B cell (primary cell): ENCODE results near the gene KLK1. TPM values are rescaled to one million over a fixed set of nuclear protein-coding genes. Genes with fewer than 3 reads are reported as not detected.

Experiments used
- ATAC-seq: fragments of 200-7000 bp; cut with Tn5 transposase; one replicate; pipeline ENCODE4 v1.10.0; 2021; ENCODE audit warnings: low read depth, mild to moderate bottlenecking, moderate number of reproducible peaks, moderate library complexity
- CTCF ChIA-PET: fragments of 350-600 bp; sonication (Branson Sonifier 250); formaldehyde crosslinking; loops from one replicate; lab custom pipeline; 2021; ENCODE audit warnings: antibody characterized with exemption, inconsistent platforms; lab: Charles Lee
- POLR2A ChIA-PET: fragments of 350-600 bp; sonication (Branson Sonifier 250); formaldehyde crosslinking; loops from one replicate; lab custom pipeline; 2021; ENCODE audit warnings: antibody characterized with exemption; lab: Charles Lee
- DNase-seq: peaks from one replicate; pipeline ENCODE4 v3.0.0; 2013
- H2AFZ ChIP-seq: 2 replicates; pipeline ENCODE4 v1.6.1; 2012; ENCODE audit warnings: mild to moderate bottlenecking, low read depth, low read length; ENCODE audit not compliant: insufficient read depth, poor library complexity, severe bottlenecking
- H3K27ac ChIP-seq, 2 donors: 1 replicate in 1 of 2; 2 replicates in 1 of 2; pipeline ENCODE4 v1.5.1; 2012 to 2013; ENCODE audit warnings: low read length in 2 of 2, mild to moderate bottlenecking in 2 of 2, moderate library complexity in 1 of 2
- H3K27me3 ChIP-seq, 4 experiments: fragments of 200-600 bp in 1 of 4; sonication (generic) in 1 of 4; replicated peaks in 1 of 4; 1 replicate in 2 of 4; 2 replicates in 2 of 4; pipeline versions ENCODE4 v1.6.1 to v1.7.0; 2013 to 2016; ENCODE audit warnings: low read length in 3 of 4, mild to moderate bottlenecking in 2 of 4, mixed read lengths in 1 of 4, moderate library complexity in 1 of 4; ENCODE audit not compliant: insufficient read depth in 4 of 4, control insufficient read depth in 3 of 4; ENCODE audit errors: control extremely low read depth in 1 of 4
- H3K36me3 ChIP-seq, 2 experiments: replicated peaks in 1 of 2; 1 replicate in 1 of 2; 2 replicates in 1 of 2; pipeline versions ENCODE4 v1.6.1 to v1.7.1; 2013; ENCODE audit warnings: low read length in 1 of 2; ENCODE audit not compliant: insufficient read depth in 2 of 2, control insufficient read depth in 1 of 2; ENCODE audit errors: control extremely low read depth in 1 of 2, extremely low read depth in 1 of 2
- H3K4me1 ChIP-seq, 2 donors: fragments of 200-600 bp in 1 of 2; sonication (generic) in 1 of 2; 1 replicate in 1 of 2; 2 replicates in 1 of 2; pipeline versions ENCODE4 v1.5.1 to v1.6.1; 2013 to 2017; ENCODE audit warnings: low read length in 2 of 2; ENCODE audit not compliant: control insufficient read depth in 2 of 2, insufficient read depth in 2 of 2
- H3K4me2 ChIP-seq: replicated peaks from 2 replicates; pipeline ENCODE3; 2012; ENCODE audit warnings: mild to moderate bottlenecking, low read depth, low read length; ENCODE audit not compliant: poor library complexity, severe bottlenecking
- H3K4me3 ChIP-seq, 5 experiments: fragments of 200-600 bp in 1 of 5; sonication (generic) in 1 of 5; 1 replicate in 3 of 5; 2 replicates in 2 of 5; pipeline versions ENCODE4 v1.5.1 to v1.7.0; 2011 to 2016; ENCODE audit warnings: low read length in 4 of 5, mild to moderate bottlenecking in 4 of 5, low read depth in 2 of 5, control low read depth in 1 of 5, moderate library complexity in 1 of 5; ENCODE audit not compliant: insufficient read depth in 1 of 5; ENCODE audit errors: control extremely low read depth in 1 of 5, extremely low read depth in 1 of 5
- H3K79me2 ChIP-seq: fragments of 200-600 bp; sonication (generic); one replicate; pipeline ENCODE4 v1.6.0; 2016; ENCODE audit warnings: low read length; ENCODE audit not compliant: control insufficient read depth, insufficient read depth
- H3K9ac ChIP-seq: fragments of 200-600 bp; sonication (generic); 2 replicates; pipeline ENCODE4 v1.6.1; 2017; ENCODE audit warnings: mild to moderate bottlenecking, low read length, moderate library complexity
- H3K9me3 ChIP-seq, 3 donors: one replicate each; pipeline versions ENCODE4 v1.6.1 to v1.7.1; 2013; ENCODE audit warnings: low read length in 2 of 3; ENCODE audit not compliant: control insufficient read depth in 2 of 3, insufficient read depth in 1 of 3; ENCODE audit errors: control extremely low read depth in 1 of 3
- H4K20me1 ChIP-seq: 2 replicates; pipeline ENCODE4 v1.6.0; 2012; ENCODE audit warnings: mild to moderate bottlenecking, low read length; ENCODE audit not compliant: insufficient read depth, control insufficient read depth, poor library complexity, severe bottlenecking
- H3K27ac Mint-ChIP-seq: one replicate; pipeline ENCODE4 v1.8.0; 2021; ENCODE audit warnings: mixed read lengths
- H3K27me3 Mint-ChIP-seq: one replicate; pipeline ENCODE4 v1.8.0; 2021; ENCODE audit warnings: mixed read lengths
- H3K4me1 Mint-ChIP-seq: one replicate; pipeline ENCODE4 v1.8.0; 2021; ENCODE audit warnings: mixed read lengths
- H3K4me3 Mint-ChIP-seq: one replicate; pipeline ENCODE4 v1.8.0; 2021; ENCODE audit warnings: mixed read lengths
- H3K9me3 Mint-ChIP-seq: one replicate; pipeline ENCODE4 v1.8.0; 2022; ENCODE audit warnings: mixed read lengths; ENCODE audit not compliant: insufficient read depth
- CTCF ChIP-seq: fragments of 200-600 bp; IDR thresholded peaks from one replicate; pipeline ENCODE4 v1.8.0; 2022; ENCODE audit warnings: antibody characterized with exemption, mild to moderate bottlenecking
- EZH2 ChIP-seq: IDR thresholded peaks from 2 replicates; pipeline ENCODE4 v1.6.1; 2012; ENCODE audit warnings: borderline replicate concordance, low read depth, mild to moderate bottlenecking, moderate library complexity, low read length; ENCODE audit not compliant: insufficient read depth, poor library complexity, severe bottlenecking
- WGBS: methylation state at CpG from one replicate; pipeline ENCODE4 v1.1.5; 2013; ENCODE audit warnings: missing lambda C conversion rate; ENCODE audit not compliant: insufficient coverage; 5-methylcytosine and 5-hydroxymethylcytosine counted together
- intact Hi-C: fragments of 100-400 bp; cut with micrococcal nuclease; formaldehyde crosslinking; loops from one replicate; pipeline ENCODE4 v1.10.0; 2022
- polyA minus RNA-seq: library from RNA; depleted of rRNA, polyadenylated mRNA; stranded (reverse); fragments of >200 nt; gene quantifications from 2 replicates; pipeline ENCODE4 v1.2.3, GENCODE V29; 2012
- polyA plus RNA-seq: library from polyadenylated mRNA; depleted of rRNA; stranded (reverse); fragments of >200 nt; gene quantifications from 2 replicates; pipeline ENCODE4 v1.2.3, GENCODE V29; 2012
- total RNA-seq, 2 donors: library from RNA; stranded (reverse); fragments of 120-200 nt in 1 of 2; gene quantifications; 1 replicate in 1 of 2; 2 replicates in 1 of 2; pipeline versions ENCODE4 v1.2.3 to v1.2.4, GENCODE V29; 2013 to 2022

The KLK1 gene
- total RNA-seq (15.2 and 16.9 TPM in 2 replicates), polyA plus RNA-seq (4.3 and 9.5 TPM in 2 replicates), polyA minus RNA-seq (2.1 and 4.2 TPM in 2 replicates)
- total RNA-seq (2013) = 0.86 TPM

GRCh38 chr19:50823389-50824042, at the start of gene KLK1:
KLK1 (minus strand) TSS chr19:50823787; CDS start chr19:50823748, 39 bp downstream.
- intact Hi-C loops = no loop called here
- Histone ChIP-seq H3K27me3 (peaks cover 0 to 20% (median 0%) of the 10 kb centered on the region in 4 experiments), H3K4me2 (no peak within 1 kb of the TSS), H3K27ac (no peak within 1 kb of the TSS), H3K4me3 (no peak within 1 kb of the TSS), H3K4me1 (peaks cover 34 to 46% of the 10 kb centered on the region in 2 donors), H3K79me2 (no peaks in the 10 kb centered on the region), H2AFZ (no peak within 1 kb of the TSS), H3K36me3 (no peaks in the 10 kb centered on the region), H3K9me3 (peaks cover 0 to 3% (median 0%) of the 10 kb centered on the region in 3 donors), H4K20me1 (no peaks in the 10 kb centered on the region), H3K9ac (no peak within 1 kb of the TSS)
- CTCF ChIA-PET = no interaction called here
- H3K4me3 Mint-ChIP-seq = no peak within 1 kb of the TSS
- peaks cover 32% of the 10 kb centered on the region for H3K27me3 Mint-ChIP-seq
- 64% methylated on average over 10 of the region's 14 CpGs for WGBS
- H3K9me3 Mint-ChIP-seq = no peaks in the 10 kb centered on the region
- POLR2A ChIA-PET = no interaction called here
- DNase-seq (no peak), ATAC-seq (no peak)
- no peak for TF ChIP-seq EZH2
- no peak for TF ChIP-seq CTCF
- no peak within 1 kb of the TSS for H3K27ac Mint-ChIP-seq
- peaks cover 49% of the 10 kb centered on the region for H3K4me1 Mint-ChIP-seq

DNA sequence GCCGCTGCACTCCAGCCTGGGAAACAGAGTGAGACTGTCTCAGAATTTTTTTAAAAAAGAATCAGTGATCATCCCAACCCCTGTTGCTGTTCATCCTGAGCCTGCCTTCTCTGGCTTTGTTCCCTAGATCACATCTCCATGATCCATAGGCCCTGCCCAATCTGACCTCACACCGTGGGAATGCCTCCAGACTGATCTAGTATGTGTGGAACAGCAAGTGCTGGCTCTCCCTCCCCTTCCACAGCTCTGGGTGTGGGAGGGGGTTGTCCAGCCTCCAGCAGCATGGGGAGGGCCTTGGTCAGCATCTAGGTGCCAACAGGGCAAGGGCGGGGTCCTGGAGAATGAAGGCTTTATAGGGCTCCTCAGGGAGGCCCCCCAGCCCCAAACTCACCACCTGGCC, 49.5 kb upstream of the KLK1 start, which contains the start of gene KLK2:
KLK2 (plus strand) TSS at position 384 of the 400 bp plus-strand sequence. CDS start 35 bp downstream, outside the sequence.
- Histone ChIP-seq H3K27ac (no peak within 1 kb of the TSS), H3K9me3 (peaks cover 0 to 8% (median 0%) of the 10 kb centered on the region in 3 donors), H2AFZ (no peak within 1 kb of the TSS), H3K4me3 (no peak within 1 kb of the TSS), H3K9ac (no peak within 1 kb of the TSS), H3K36me3 (no peaks in the 10 kb centered on the region), H4K20me1 (no peaks in the 10 kb centered on the region), H3K4me1 (peaks cover 10 to 25% of the 10 kb centered on the region in 2 donors), H3K27me3 (peaks cover 0 to 13% (median 3%) of the 10 kb centered on the region in 4 experiments), H3K4me2 (no peak within 1 kb of the TSS), H3K79me2 (no peaks in the 10 kb centered on the region)
- peaks cover 33% of the 10 kb centered on the region for H3K27me3 Mint-ChIP-seq
- ATAC-seq = no peak
- no peaks in the 10 kb centered on the region for H3K4me1 Mint-ChIP-seq
- no peak for DNase-seq
- WGBS = 100% methylated on average over 1 of the region's 3 CpGs
- H3K27ac Mint-ChIP-seq = no peak within 1 kb of the TSS
- no peak for TF ChIP-seq EZH2
- TF ChIP-seq CTCF = no peak
- H3K4me3 Mint-ChIP-seq = no peak within 1 kb of the TSS
- no peaks in the 10 kb centered on the region for H3K9me3 Mint-ChIP-seq
- ChIA-PET POLR2A (no interaction called here), CTCF (interaction anchor here (0.6 kb wide), 1 partner anchor 12 kb away, joined by 3 read pairs; no protein-coding TSS in a partner anchor)
- intact Hi-C loops = no loop called here
